HepG2 (cell line): ENCODE results near the gene AFF1. TPM values are rescaled to one million over a fixed set of nuclear protein-coding genes. Genes with fewer than 3 reads are reported as not detected.

Source experiments
- ARID4A ChIP-seq: sonication (generic); formaldehyde crosslinking; IDR thresholded peaks from 2 replicates; pipeline ENCODE4 v1.5.0; 2020; ENCODE audit warnings: mild to moderate bottlenecking, missing genetic modification reagents, borderline replicate concordance
- ATF7 ChIP-seq, 2 experiments: fragments of 450-650 bp in 1 of 2; sonication (generic) in 1 of 2; formaldehyde crosslinking in 1 of 2; IDR thresholded peaks; 2 replicates each; pipeline versions ENCODE4 v1.4.0 to v1.6.1; 2016 to 2020; ENCODE audit warnings: antibody characterized with exemption in 1 of 2, mild to moderate bottlenecking in 1 of 2, missing genetic modification reagents in 1 of 2
- CREB1 ChIP-seq, 2 experiments: fragments of 450-650 bp in 1 of 2; IDR thresholded peaks; 2 replicates each; pipeline ENCODE4 v1.6.1; 2016 to 2017; ENCODE audit warnings: control low read depth in 1 of 2, mild to moderate bottlenecking in 1 of 2, missing compliant biosample characterization in 1 of 2, missing genetic modification characterization in 1 of 2
- ETV6 ChIP-seq: sonication (generic); formaldehyde crosslinking; conservative IDR thresholded peaks from 2 replicates; pipeline ENCODE4 v1.4.0; 2020; ENCODE audit warnings: missing genetic modification reagents
- FOXA1 ChIP-seq, 2 experiments: fragments of 450-650 bp in 1 of 2; sonication (generic) in 1 of 2; formaldehyde crosslinking in 1 of 2; IDR thresholded peaks; 2 replicates each; pipeline versions ENCODE4 v1.4.0 to v1.6.1; 2016 to 2020; ENCODE audit warnings: missing genetic modification reagents in 1 of 2
- FOXA3 ChIP-seq: IDR thresholded peaks from 2 replicates; pipeline ENCODE4 v1.6.1; 2016; ENCODE audit warnings: missing genetic modification reagents, missing compliant biosample characterization
- FOXP1 ChIP-seq, 2 experiments: fragments of 450-650 bp in 1 of 2; IDR thresholded peaks; 2 replicates each; pipeline ENCODE4 v1.6.1; 2017 to 2018; ENCODE audit warnings: antibody characterized with exemption in 1 of 2
- HCFC1 ChIP-seq: fragments of 150-350 bp; IDR thresholded peaks from 2 replicates; pipeline ENCODE4 v1.6.1; 2014; ENCODE audit warnings: low read depth, low read length
- HIVEP1 ChIP-seq: sonication (generic); formaldehyde crosslinking; IDR thresholded peaks from 2 replicates; pipeline ENCODE4 v1.4.0; 2020; ENCODE audit warnings: mild to moderate bottlenecking, missing genetic modification reagents
- ISL2 ChIP-seq: sonication (generic); formaldehyde crosslinking; IDR thresholded peaks from 2 replicates; pipeline ENCODE4 v1.5.0; 2020; ENCODE audit warnings: missing genetic modification reagents
- KAT8 ChIP-seq: IDR thresholded peaks from 2 replicates; pipeline ENCODE4 v1.6.1; 2016; ENCODE audit warnings: missing genetic modification reagents, missing compliant biosample characterization
- NR2F1 ChIP-seq, 2 experiments: fragments of 450-650 bp in 1 of 2; formaldehyde crosslinking in 1 of 2; IDR thresholded peaks; 2 replicates each; pipeline versions ENCODE4 v1.5.0 to v1.6.1; 2016 to 2020; ENCODE audit warnings: mild to moderate bottlenecking in 1 of 2, missing compliant biosample characterization in 1 of 2, missing genetic modification reagents in 1 of 2, moderate library complexity in 1 of 2
- POGZ ChIP-seq: sonication (generic); formaldehyde crosslinking; IDR thresholded peaks from 2 replicates; pipeline ENCODE4 v1.4.0; 2020; ENCODE audit warnings: mild to moderate bottlenecking, missing genetic modification reagents
- SALL1 ChIP-seq: sonication (generic); formaldehyde crosslinking; IDR thresholded peaks from 2 replicates; pipeline ENCODE4 v1.8.0; 2022; ENCODE audit warnings: mild to moderate bottlenecking, missing genetic modification reagents
- SMARCE1 ChIP-seq: fragments of 450-650 bp; IDR thresholded peaks from 2 replicates; pipeline ENCODE4 v1.6.1; 2017; ENCODE audit warnings: borderline replicate concordance
- SP4 ChIP-seq: sonication (generic); formaldehyde crosslinking; IDR thresholded peaks from 2 replicates; pipeline ENCODE4 v1.8.1; 2023; ENCODE audit warnings: mild to moderate bottlenecking, missing genetic modification reagents
- SSRP1 ChIP-seq: IDR thresholded peaks from 2 replicates; pipeline ENCODE4 v1.6.1; 2016; ENCODE audit warnings: control low read depth
- YEATS2 ChIP-seq: sonication (generic); formaldehyde crosslinking; IDR thresholded peaks from 2 replicates; pipeline ENCODE4 v1.4.0; 2020; ENCODE audit warnings: missing genetic modification reagents, borderline replicate concordance
- ZNF18 ChIP-seq: sonication (generic); formaldehyde crosslinking; IDR thresholded peaks from 2 replicates; pipeline ENCODE4 v1.8.0; 2022; ENCODE audit warnings: mild to moderate bottlenecking, missing genetic modification reagents; ENCODE audit not compliant: insufficient replicate concordance
- ZNF205 ChIP-seq: IDR thresholded peaks from 2 replicates; pipeline ENCODE4 v1.6.1; 2018; ENCODE audit warnings: missing biosample characterization, missing genetic modification reagents
- ZNF296 ChIP-seq: sonication (generic); formaldehyde crosslinking; conservative IDR thresholded peaks from 2 replicates; pipeline ENCODE4 v1.5.0; 2020; ENCODE audit warnings: mild to moderate bottlenecking, missing genetic modification reagents
- ZNF331 ChIP-seq: sonication (generic); formaldehyde crosslinking; IDR thresholded peaks from 2 replicates; pipeline ENCODE4 v1.4.0; 2020; ENCODE audit warnings: missing genetic modification reagents
- ZNF33B ChIP-seq: sonication (generic); formaldehyde crosslinking; IDR thresholded peaks from 2 replicates; pipeline ENCODE4 v1.5.1; 2020; ENCODE audit warnings: mild to moderate bottlenecking, missing genetic modification reagents
- polyA plus RNA-seq, 8 experiments: library from polyadenylated mRNA; depleted of rRNA in 3 of 8; stranded (reverse) in 7 of 8; unstranded in 1 of 8; fragments of >200 nt; fragmentation: Illumina TruSeq in 4 of 8; extraction: Trizol in 4 of 8; gene quantifications; 2 replicates each; pipeline versions ENCODE4 v1.2.1 to v1.2.3, GENCODE V29; 2011 to 2016; ENCODE audit warnings: low read depth in 4 of 8, missing spikeins in 1 of 8, mixed read lengths in 1 of 8; ENCODE audit not compliant: insufficient read depth in 1 of 8
- total RNA-seq, 5 experiments: library from RNA; depleted of rRNA; stranded (reverse); fragments of >200 nt; fragmentation: Illumina TruSeq; extraction: Trizol; gene quantifications; 2 replicates each; pipeline ENCODE4 v1.2.3, GENCODE V29; 2016; ENCODE audit warnings: low read depth in 1 of 5
- TF ChIP-seq, protein P1 (sequence below): sonication (generic); formaldehyde crosslinking; IDR thresholded peaks from 2 replicates; pipeline ENCODE4 v1.8.0; 2022; ENCODE audit warnings: mild to moderate bottlenecking, missing genetic modification reagents, borderline replicate concordance

AFF1 gene
- total and polyA plus RNA-seq, 2 of the 13 experiments (the other 11 are each of a cell fraction or from before 2014, with no cell fraction given), result 15.5 to 15.9 TPM

DNA sequence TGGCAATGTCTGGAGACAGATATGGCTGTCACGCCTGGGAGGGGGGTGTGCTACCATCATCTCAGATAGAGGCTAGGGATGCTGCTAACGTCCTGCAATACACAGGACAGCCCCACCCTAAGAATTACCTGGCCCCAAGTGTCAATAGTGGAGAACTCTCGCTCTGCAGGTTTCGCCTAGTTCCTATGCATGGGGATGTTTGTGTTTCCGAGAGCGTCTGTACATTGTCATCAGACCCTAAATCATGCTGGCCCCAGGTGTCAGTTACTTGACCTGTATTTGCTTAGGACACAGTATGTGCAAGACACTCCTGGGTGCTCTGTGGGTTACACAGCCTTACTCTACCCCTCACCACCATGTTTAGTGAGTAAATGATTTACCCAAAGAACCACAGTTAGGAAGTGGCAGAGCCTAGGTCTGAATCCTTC, 90.8 kb downstream of the AFF1 start (continued):
- TF ChIP-seq NR2F1 (CRISPR knock-in tag; IDR thresholded peaks at IDR 0.05), result no peak
- no peak for TF ChIP-seq FOXP1 (IDR thresholded peaks at IDR 0.05)
- TF ChIP-seq FOXP1 (CRISPR knock-in tag; IDR thresholded peaks at IDR 0.05), result peak; percentile 47
- TF ChIP-seq SALL1 (CRISPR knock-in tag), result peak; percentile 36
- TF ChIP-seq SSRP1, result no peak
- no peak for TF ChIP-seq ATF7 (IDR thresholded peaks at IDR 0.05)
- no peak for TF ChIP-seq ATF7 (CRISPR knock-in tag; IDR thresholded peaks at IDR 0.05)
- no peak for TF ChIP-seq SMARCE1
- TF ChIP-seq POGZ (CRISPR knock-in tag), result peak; percentile 47; the same call in 1 of the 2 replicates
- TF ChIP-seq HCFC1, result no peak
- TF ChIP-seq SP4 (CRISPR knock-in tag), result no peak
- no peak for TF ChIP-seq FOXA1 (IDR thresholded peaks at IDR 0.05)
- TF ChIP-seq FOXA1 (CRISPR knock-in tag; IDR thresholded peaks at IDR 0.05), result 0 out of 2 replicates have a peak, but pooled peaks have one; percentile 43
- no peak for TF ChIP-seq YEATS2 (CRISPR knock-in tag)
- TF ChIP-seq ISL2 (CRISPR knock-in tag), result no peak
- TF ChIP-seq ZNF205 (CRISPR knock-in tag), result no peak
- TF ChIP-seq ZNF331 (CRISPR knock-in tag), result 0 out of 2 replicates have a peak, but pooled peaks have one; percentile 18
- no peak for TF ChIP-seq ZNF296
- TF ChIP-seq FOXA3, result peak; percentile 49
- no peak for TF ChIP-seq CREB1 (IDR thresholded peaks at IDR 0.05)
- peak; percentile 30; the same call in 1 of the 2 replicates for TF ChIP-seq CREB1 (CRISPR knock-in tag; IDR thresholded peaks at IDR 0.05)
- no peak for TF ChIP-seq ZNF18 (CRISPR knock-in tag)
- no peak for TF ChIP-seq KAT8 (CRISPR knock-in tag)
- TF ChIP-seq, protein P1, sequence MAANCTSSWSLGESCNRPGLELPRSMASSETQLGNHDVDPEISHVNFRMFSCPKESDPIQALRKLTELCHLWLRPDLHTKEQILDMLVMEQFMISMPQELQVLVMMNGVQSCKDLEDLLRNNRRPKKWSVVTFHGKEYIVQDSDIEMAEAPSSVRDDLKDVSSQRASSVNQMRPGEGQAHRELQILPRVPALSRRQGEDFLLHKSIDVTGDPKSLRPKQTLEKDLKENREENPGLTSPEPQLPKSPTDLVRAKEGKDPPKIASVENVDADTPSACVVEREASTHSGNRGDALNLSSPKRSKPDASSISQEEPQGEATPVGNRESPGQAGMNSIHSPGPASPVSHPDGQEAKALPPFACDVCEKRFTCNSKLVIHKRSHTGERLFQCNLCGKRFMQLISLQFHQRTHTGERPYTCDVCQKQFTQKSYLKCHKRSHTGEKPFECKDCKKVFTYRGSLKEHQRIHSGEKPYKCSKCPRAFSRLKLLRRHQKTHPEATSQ (CRISPR knock-in tag), result no peak
- peak; percentile 63; the same call in 1 of the 2 replicates for TF ChIP-seq ARID4A (CRISPR knock-in tag)
- no peak for TF ChIP-seq ETV6 (CRISPR knock-in tag)
- TF ChIP-seq ZNF33B (CRISPR knock-in tag), result no peak
- no peak for TF ChIP-seq HIVEP1
